GM06990 (cell line): ENCODE data around the gene CENPA.

Source experiments
- DNase-seq: peaks from one replicate; pipeline ENCODE4 v3.0.0-alpha.2; 2011; ENCODE audit not compliant: insufficient read length; ENCODE audit errors: extremely low read depth
- H3K27me3 ChIP-seq: replicated peaks from 2 replicates; pipeline ENCODE4 v1.6.0; 2011; ENCODE audit warnings: low read length; ENCODE audit not compliant: control insufficient read depth, insufficient read depth
- H3K36me3 ChIP-seq: 2 replicates; pipeline ENCODE4 v1.5.1; 2011; ENCODE audit warnings: low read length; ENCODE audit not compliant: control insufficient read depth, insufficient read depth
- H3K4me3 ChIP-seq: replicated peaks from 2 replicates; pipeline ENCODE4 v1.5.1; 2011; ENCODE audit warnings: low read depth, mild to moderate bottlenecking, control low read depth, low read length
- TF ChIP-seq, protein P1 (sequence below): IDR thresholded peaks from 2 replicates; pipeline ENCODE4 v1.5.1; 2011; ENCODE audit warnings: low read length, control low read depth, mild to moderate bottlenecking, inconsistent platforms; ENCODE audit not compliant: insufficient read depth, poor library complexity, severe bottlenecking

CENPA gene

DNA sequence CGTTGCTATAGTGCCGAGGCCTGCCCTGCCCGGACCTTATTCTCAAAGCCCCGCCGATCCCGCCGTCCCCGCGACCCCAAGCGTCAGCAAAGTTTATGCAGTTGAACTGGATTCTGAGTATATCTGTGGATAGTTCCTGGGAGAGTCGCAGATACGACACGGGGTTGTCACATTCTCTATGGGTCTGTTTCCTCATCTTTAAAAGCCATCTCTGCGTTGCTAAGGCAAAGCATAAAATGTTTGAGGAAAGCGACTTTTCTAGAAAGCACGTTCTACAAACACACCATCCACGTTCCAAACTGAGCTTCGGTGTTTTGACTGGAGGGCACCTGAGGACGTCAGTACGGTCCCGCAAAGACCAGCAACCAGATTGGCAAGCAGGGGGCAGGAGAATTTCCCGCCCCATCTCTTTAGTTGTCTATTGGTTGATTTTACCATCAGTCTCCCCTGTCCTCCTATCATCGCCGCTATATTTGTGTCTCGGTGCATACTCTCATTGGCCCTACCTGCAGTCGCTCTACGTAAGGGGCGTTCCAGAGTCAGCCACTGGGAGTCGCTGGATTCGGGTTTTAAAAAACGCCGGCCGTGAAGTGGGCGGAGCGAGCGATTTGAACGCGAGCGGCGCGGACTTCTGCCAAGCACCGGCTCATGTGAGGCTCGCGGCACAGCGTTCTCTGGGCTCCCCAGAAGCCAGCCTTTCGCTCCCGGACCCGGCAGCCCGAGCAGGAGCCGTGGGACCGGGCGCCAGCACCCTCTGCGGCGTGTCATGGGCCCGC is at the start of gene CENPA:
Gene CENPA (plus strand): TSS at position 626 of the 776 bp plus-strand sequence. CDS start 141 bp downstream, at position 767.
- Histone ChIP-seq H3K36me3 (peaks cover 2% of the 10 kb centered on the region), H3K4me3 (peak within 1 kb of the TSS; percentile 82), H3K27me3 (no peaks in the 10 kb centered on the region)
- TF ChIP-seq, protein P1, sequence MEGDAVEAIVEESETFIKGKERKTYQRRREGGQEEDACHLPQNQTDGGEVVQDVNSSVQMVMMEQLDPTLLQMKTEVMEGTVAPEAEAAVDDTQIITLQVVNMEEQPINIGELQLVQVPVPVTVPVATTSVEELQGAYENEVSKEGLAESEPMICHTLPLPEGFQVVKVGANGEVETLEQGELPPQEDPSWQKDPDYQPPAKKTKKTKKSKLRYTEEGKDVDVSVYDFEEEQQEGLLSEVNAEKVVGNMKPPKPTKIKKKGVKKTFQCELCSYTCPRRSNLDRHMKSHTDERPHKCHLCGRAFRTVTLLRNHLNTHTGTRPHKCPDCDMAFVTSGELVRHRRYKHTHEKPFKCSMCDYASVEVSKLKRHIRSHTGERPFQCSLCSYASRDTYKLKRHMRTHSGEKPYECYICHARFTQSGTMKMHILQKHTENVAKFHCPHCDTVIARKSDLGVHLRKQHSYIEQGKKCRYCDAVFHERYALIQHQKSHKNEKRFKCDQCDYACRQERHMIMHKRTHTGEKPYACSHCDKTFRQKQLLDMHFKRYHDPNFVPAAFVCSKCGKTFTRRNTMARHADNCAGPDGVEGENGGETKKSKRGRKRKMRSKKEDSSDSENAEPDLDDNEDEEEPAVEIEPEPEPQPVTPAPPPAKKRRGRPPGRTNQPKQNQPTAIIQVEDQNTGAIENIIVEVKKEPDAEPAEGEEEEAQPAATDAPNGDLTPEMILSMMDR, result no peak
- peak; percentile 93 for DNase-seq

DNA sequence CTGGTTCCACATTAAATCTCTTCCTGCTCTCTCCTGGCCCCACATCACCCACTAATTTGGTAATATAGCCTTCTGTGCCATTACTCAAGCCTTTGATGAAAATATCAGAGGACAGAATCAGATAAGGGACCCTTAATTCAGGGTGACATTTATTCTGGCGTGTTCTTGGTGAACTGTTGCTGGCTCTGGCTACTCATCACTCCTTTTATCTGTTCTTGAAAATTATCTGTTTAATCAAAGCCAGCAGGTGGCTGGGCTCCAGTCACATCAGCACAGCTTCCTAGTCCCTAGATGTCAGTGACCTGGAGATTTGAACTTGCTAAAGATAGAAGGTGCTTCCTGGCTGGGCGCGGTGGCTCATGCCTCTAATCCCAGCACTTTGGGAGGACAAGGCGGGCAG is 48.6 kb upstream of the CENPA start:
- no peak for DNase-seq
- no peaks in the 10 kb centered on the region; the same call in 1 of the 2 replicates for H3K27me3 ChIP-seq
- H3K36me3 ChIP-seq, result no peaks in the 10 kb centered on the region
- no peak overlapping the region for H3K4me3 ChIP-seq
- TF ChIP-seq, protein P1, result no peak

DNA sequence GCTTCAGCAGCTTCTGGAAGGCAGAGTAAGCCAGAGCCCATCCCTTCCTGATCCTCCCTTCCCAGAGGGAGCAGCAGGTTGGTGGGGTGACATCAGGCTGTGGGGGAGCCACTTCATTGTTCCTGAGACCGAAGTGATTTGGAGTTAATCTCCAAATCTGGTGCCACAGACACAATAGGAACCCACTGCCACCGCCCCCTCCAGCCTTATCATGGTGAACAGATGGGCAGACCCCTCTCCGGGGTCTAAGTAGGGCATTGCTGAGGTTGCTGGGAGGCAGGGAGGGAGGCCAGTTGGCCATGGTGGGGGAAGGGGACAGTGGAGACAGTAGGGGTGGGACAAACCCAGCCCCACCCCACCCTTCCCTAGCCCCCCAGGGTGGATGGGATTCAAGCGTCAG is 47.4 kb upstream of the CENPA start:
- Histone ChIP-seq H3K36me3 (no peaks in the 10 kb centered on the region), H3K27me3 (no peaks in the 10 kb centered on the region; the same call in 1 of the 2 replicates), H3K4me3 (no peak overlapping the region)
- TF ChIP-seq, protein P1, result no peak
- no peak for DNase-seq

DNA sequence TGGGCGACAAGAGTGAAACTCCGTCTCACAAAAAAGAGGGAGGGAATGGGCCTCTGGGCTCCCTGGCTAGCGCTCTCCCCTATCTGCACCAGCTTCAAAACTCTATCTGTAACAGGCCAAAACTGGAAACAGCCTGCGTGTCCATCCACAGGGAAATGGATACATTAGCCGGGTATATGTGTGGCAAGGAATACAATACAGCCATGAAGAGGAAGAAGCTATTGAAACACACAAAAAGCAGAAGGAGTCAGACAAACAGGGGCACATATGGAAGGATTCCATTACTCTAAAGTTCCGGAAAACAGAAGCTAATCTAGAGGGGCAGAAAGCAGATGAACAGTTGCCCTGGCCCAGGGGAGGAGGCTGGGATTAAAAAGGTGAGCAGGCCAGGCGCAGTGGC is 46.3 kb upstream of the CENPA start:
- DNase-seq, result no peak
- no peaks in the 10 kb centered on the region; the same call in 1 of the 2 replicates for H3K27me3 ChIP-seq
- H3K36me3 ChIP-seq, result no peaks in the 10 kb centered on the region
- H3K4me3 ChIP-seq, result no peak overlapping the region
- TF ChIP-seq, protein P1, result no peak

DNA sequence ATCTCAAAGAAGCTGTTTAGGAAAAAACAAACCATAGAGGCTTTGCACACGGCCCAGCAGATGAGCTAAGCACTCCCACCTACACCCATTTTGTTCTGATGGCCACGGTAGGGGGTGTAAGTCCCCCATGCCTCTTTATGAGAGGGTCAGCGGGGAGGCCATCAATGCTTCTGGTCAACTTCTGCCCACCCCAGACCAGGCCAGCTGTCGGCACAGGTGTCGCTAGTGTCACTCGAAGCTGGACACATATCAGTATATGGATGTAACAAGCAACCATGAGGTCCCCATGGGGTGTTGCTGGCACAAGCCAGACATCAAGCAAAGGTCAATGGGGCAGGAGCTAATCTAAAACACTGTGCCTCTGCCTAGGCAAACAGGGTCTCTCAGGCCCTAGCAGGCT is 45.5 kb upstream of the CENPA start:
- Histone ChIP-seq H3K27me3 (no peaks in the 10 kb centered on the region; the same call in 1 of the 2 replicates), H3K36me3 (no peaks in the 10 kb centered on the region), H3K4me3 (no peak overlapping the region)
- TF ChIP-seq, protein P1, result no peak
- DNase-seq, result no peak
